ENCODE results near the gene LRRTM3. TPM values are rescaled to one million over a fixed set of nuclear protein-coding genes. Genes with fewer than 3 reads are reported as not detected.

The LRRTM3 gene
- total and polyA plus RNA-seq, 12 donors, result 0.23 to 4.4 (median 1.6) TPM; not detected in 2

- 71 to 88% (median 79%) methylated on average over 2 of the region's 2 CpGs for WGBS, 4 donors
- H3K36me3 ChIP-seq (replicated peaks in 1 of 2), result no peaks in the 10 kb centered on the region
- H3K27ac ChIP-seq, result no peak overlapping the region
- H3K27me3 ChIP-seq, result no peaks in the 10 kb centered on the region
- peaks cover 0 to 5% of the 10 kb centered on the region in 2 donors for H3K4me1 ChIP-seq (replicated peaks in 1 of 2)
- peaks cover 0 to under 1% (median 0%) of the 10 kb centered on the region in 3 donors for H3K9me3 ChIP-seq (replicated peaks in 1 of 3)
- no peak for DNase-seq
- H3K4me3 ChIP-seq, result no peak overlapping the region
- intact Hi-C loops (cut with DNase I), result no loop called here
- TF ChIP-seq POLR2A (IDR thresholded peaks at IDR 0.05), result no peak
- TF ChIP-seq CTCF (IDR thresholded peaks at IDR 0.05), result no peak
These were observed 78.9 kb downstream of the LRRTM3 start for GRCh38 chr10:67004690-67005089.

- no peaks in the 10 kb centered on the region for H3K4me1 ChIP-seq (replicated peaks in 1 of 2)
- DNase-seq, result no peak
These were observed 80.1 kb downstream of the LRRTM3 start for GRCh38 chr10:67005981-67006380.

GRCh38 chr10:67011480-67011879 lies 85.6 kb downstream of the LRRTM3 start:
- Histone ChIP-seq H3K27ac (no peak overlapping the region), H3K27me3 (no peaks in the 10 kb centered on the region), H3K4me3 (no peak overlapping the region), H3K4me1 (replicated peaks in 1 of 2) (no peaks in the 10 kb centered on the region), H3K36me3 (replicated peaks in 1 of 2) (no peaks in the 10 kb centered on the region), H3K9me3 (replicated peaks in 1 of 3) (no peaks in the 10 kb centered on the region)
- TF ChIP-seq POLR2A (IDR thresholded peaks at IDR 0.05) (no peak), CTCF (IDR thresholded peaks at IDR 0.05) (no peak)
- intact Hi-C loops (cut with DNase I), result no loop called here
- no peak for DNase-seq
- 92 to 100% (median 96%) methylated on average over 1 of the region's 1 CpG for WGBS, 4 donors

More at GRCh38 chr10:67005981-67006380, 80.1 kb downstream of the LRRTM3 start:
- 74 to 93% (median 84%) methylated on average over 1 of the region's 1 CpG for WGBS, 4 donors
- no peak overlapping the region for H3K4me3 ChIP-seq
- no peak for TF ChIP-seq POLR2A (IDR thresholded peaks at IDR 0.05)
- TF ChIP-seq CTCF (IDR thresholded peaks at IDR 0.05), result no peak
- intact Hi-C loops (cut with DNase I), result no loop called here
- no peak overlapping the region for H3K27ac ChIP-seq
- H3K36me3 ChIP-seq (replicated peaks in 1 of 2), result no peaks in the 10 kb centered on the region
- H3K27me3 ChIP-seq, result no peaks in the 10 kb centered on the region
- no peaks in the 10 kb centered on the region for H3K9me3 ChIP-seq (replicated peaks in 1 of 3)

GRCh38 chr10:67011981-67012380 lies 86.1 kb downstream of the LRRTM3 start:
- intact Hi-C loops (cut with DNase I), result no loop called here
- H3K27me3 ChIP-seq, result no peaks in the 10 kb centered on the region
- DNase-seq, result no peak
- no peak for TF ChIP-seq POLR2A (IDR thresholded peaks at IDR 0.05)
- TF ChIP-seq CTCF (IDR thresholded peaks at IDR 0.05), result no peak
- no peak overlapping the region for H3K4me3 ChIP-seq
- no peaks in the 10 kb centered on the region for H3K4me1 ChIP-seq (replicated peaks in 1 of 2)
- H3K36me3 ChIP-seq (replicated peaks in 1 of 2), result no peaks in the 10 kb centered on the region
- no peak overlapping the region for H3K27ac ChIP-seq
- no peaks in the 10 kb centered on the region for H3K9me3 ChIP-seq (replicated peaks in 1 of 3)
- 66 to 79% (median 74%) methylated on average over 3 of the region's 3 CpGs for WGBS, 4 donors

Data from adrenal gland (tissue), 12 donors.